ENCODE results near the gene ERRFI1.

GRCh38 chr1:8028571-8028910 lies 2.4 kb upstream of the ERRFI1 start:
- no peak for TF ChIP-seq CTCF (IDR thresholded peaks at IDR 0.05 in 8 of 11, conservative IDR thresholded peaks at IDR 0.05 in 3 of 11)
- TF ChIP-seq POLR2A (IDR thresholded peaks at IDR 0.05) = no peak

All from spleen (tissue), 7 donors.